ENCODE measurements around the gene EDC3. TPM values are rescaled to one million over a fixed set of nuclear protein-coding genes. Genes with fewer than 3 reads are reported as not detected.
"Not testable (repeated sequence)": the region's sequence is repeated elsewhere in the genome, so short reads cannot be mapped to it uniquely, and the experiment has no call there.

Gene EDC3
- total RNA-seq, 2 donors from 2014 or later, result 50.6 to 52.3 TPM

GRCh38 chr15:74683758-74684157 lies 12.1 kb downstream of the EDC3 start:
- peaks cover 3 to 6% of the 10 kb centered on the region in 2 donors for H3K9me3 Mint-ChIP-seq
- H3K36me3 Mint-ChIP-seq (ENCODE audit: insufficient read depth in 2 of 2), result peaks cover 9 to 20% of the 10 kb centered on the region in 2 donors
- H3K4me1 Mint-ChIP-seq (ENCODE audit: low read depth), result peaks cover 14% of the 10 kb centered on the region
- peak overlapping the region; percentile 73 for H3K27ac Mint-ChIP-seq
- ATAC-seq (replicated peaks in 1 of 2) (peak; percentile 56 to 59), DNase-seq (no peak)
- no peak overlapping the region for H3K4me3 Mint-ChIP-seq
- no peaks in the 10 kb centered on the region for H3K27me3 Mint-ChIP-seq (ENCODE audit: low read depth)

GRCh38 chr15:74682954-74683353 lies 12.9 kb downstream of the EDC3 start:
- peak; percentile 84 to 90 for ATAC-seq (replicated peaks in 1 of 2)
- H3K4me1 Mint-ChIP-seq (ENCODE audit: low read depth), result peaks cover 17% of the 10 kb centered on the region
- H3K4me3 Mint-ChIP-seq, result peak overlapping the region; percentile 57 to 62
- H3K36me3 Mint-ChIP-seq (ENCODE audit: insufficient read depth in 2 of 2), result peaks cover 9 to 20% of the 10 kb centered on the region in 2 donors
- peak overlapping the region; percentile 80 for H3K27ac Mint-ChIP-seq
- H3K9me3 Mint-ChIP-seq, result peaks cover 3 to 6% of the 10 kb centered on the region in 2 donors
- no peaks in the 10 kb centered on the region for H3K27me3 Mint-ChIP-seq (ENCODE audit: low read depth)
- peak; percentile 2 to 6 for DNase-seq

- Mint-ChIP-seq H3K4me3 (no peak overlapping the region), H3K27me3 (ENCODE audit: low read depth) (no peaks in the 10 kb centered on the region), H3K36me3 (ENCODE audit: insufficient read depth in 2 of 2) (peaks cover 9 to 18% of the 10 kb centered on the region in 2 donors), H3K4me1 (ENCODE audit: low read depth) (peaks cover 25% of the 10 kb centered on the region), H3K9me3 (peaks cover 3 to 6% of the 10 kb centered on the region in 2 donors), H3K27ac (no peak overlapping the region)
- ATAC-seq (replicated peaks in 1 of 2) (no peak), DNase-seq (no peak)
Measured at GRCh38 chr15:74680456-74680855, 15.4 kb downstream of the EDC3 start.

GRCh38 chr15:74676801-74677200 lies 19.0 kb downstream of the EDC3 start:
- H3K27ac Mint-ChIP-seq, result no peak overlapping the region
- no peaks in the 10 kb centered on the region for H3K9me3 Mint-ChIP-seq
- peaks cover 4 to 8% of the 10 kb centered on the region in 2 donors for H3K36me3 Mint-ChIP-seq (ENCODE audit: insufficient read depth in 2 of 2)
- ATAC-seq (replicated peaks in 1 of 2) (no peak), DNase-seq (no peak)
- H3K4me3 Mint-ChIP-seq, result no peak overlapping the region
- H3K27me3 Mint-ChIP-seq (ENCODE audit: low read depth), result no peaks in the 10 kb centered on the region
- H3K4me1 Mint-ChIP-seq (ENCODE audit: low read depth), result peaks cover 11% of the 10 kb centered on the region

- DNase-seq, result no peak
- H3K4me3 Mint-ChIP-seq, result no peak overlapping the region
- H3K4me1 Mint-ChIP-seq (ENCODE audit: low read depth), result peaks cover 11% of the 10 kb centered on the region
- H3K27me3 Mint-ChIP-seq (ENCODE audit: low read depth), result no peaks in the 10 kb centered on the region
- no peak overlapping the region for H3K27ac Mint-ChIP-seq
- peaks cover 4 to 7% of the 10 kb centered on the region in 2 donors for H3K36me3 Mint-ChIP-seq (ENCODE audit: insufficient read depth in 2 of 2)
- H3K9me3 Mint-ChIP-seq, result no peaks in the 10 kb centered on the region
- ATAC-seq (replicated peaks in 1 of 2), result no peak
Measured at GRCh38 chr15:74674161-74674560, 21.7 kb downstream of the EDC3 start.

- ATAC-seq (replicated peaks in 1 of 2) (no peak), DNase-seq (no peak)
- H3K36me3 Mint-ChIP-seq (ENCODE audit: insufficient read depth in 2 of 2), result peaks cover 4 to 14% of the 10 kb centered on the region in 2 donors
- H3K4me3 Mint-ChIP-seq, result no peak overlapping the region
- no peaks in the 10 kb centered on the region for H3K9me3 Mint-ChIP-seq
- no peaks in the 10 kb centered on the region for H3K27me3 Mint-ChIP-seq (ENCODE audit: low read depth)
- H3K27ac Mint-ChIP-seq, result no peak overlapping the region
- peaks cover 19% of the 10 kb centered on the region for H3K4me1 Mint-ChIP-seq (ENCODE audit: low read depth)
Measured at GRCh38 chr15:74669627-74670026, 26.2 kb downstream of the EDC3 start.

GRCh38 chr15:74667975-74668374 lies 27.8 kb downstream of the EDC3 start:
- Mint-ChIP-seq H3K9me3 (no peaks in the 10 kb centered on the region), H3K27me3 (ENCODE audit: low read depth) (no peaks in the 10 kb centered on the region), H3K4me1 (ENCODE audit: low read depth) (peaks cover 30% of the 10 kb centered on the region), H3K4me3 (no peak overlapping the region), H3K27ac (no peak overlapping the region), H3K36me3 (ENCODE audit: insufficient read depth in 2 of 2) (peaks cover under 1 to 10% of the 10 kb centered on the region in 2 donors)
- ATAC-seq (replicated peaks in 1 of 2) (no peak), DNase-seq (no peak)

GRCh38 chr15:74664670-74665069 lies 31.2 kb downstream of the EDC3 start:
- ATAC-seq (replicated peaks in 1 of 2) (no peak), DNase-seq (no peak)
- Mint-ChIP-seq H3K4me1 (ENCODE audit: low read depth) (peaks cover 30% of the 10 kb centered on the region), H3K4me3 (no peak overlapping the region), H3K9me3 (no peaks in the 10 kb centered on the region), H3K27me3 (ENCODE audit: low read depth) (no peaks in the 10 kb centered on the region), H3K27ac (no peak overlapping the region), H3K36me3 (ENCODE audit: insufficient read depth in 2 of 2) (peaks cover 0 to 7% of the 10 kb centered on the region in 2 donors)

- peaks cover 30% of the 10 kb centered on the region for H3K4me1 Mint-ChIP-seq (ENCODE audit: low read depth)
- no peak for DNase-seq
- H3K4me3 Mint-ChIP-seq, result no peak overlapping the region
- no peak overlapping the region for H3K27ac Mint-ChIP-seq
- ATAC-seq (replicated peaks in 1 of 2), result no peak
- peaks cover 0 to 7% of the 10 kb centered on the region in 2 donors for H3K36me3 Mint-ChIP-seq (ENCODE audit: insufficient read depth in 2 of 2)
- no peaks in the 10 kb centered on the region for H3K27me3 Mint-ChIP-seq (ENCODE audit: low read depth)
- no peaks in the 10 kb centered on the region for H3K9me3 Mint-ChIP-seq
Measured at GRCh38 chr15:74664028-74664616, 31.7 kb downstream of the EDC3 start.

- Mint-ChIP-seq H3K27me3 (ENCODE audit: low read depth) (no peaks in the 10 kb centered on the region), H3K27ac (no peak overlapping the region), H3K4me3 (no peak overlapping the region)
Measured at GRCh38 chr15:74663303-74664027, 32.4 kb downstream of the EDC3 start.

GRCh38 chr15:74662064-74662860 lies 33.6 kb downstream of the EDC3 start:
- Mint-ChIP-seq H3K9me3 (no peaks in the 10 kb centered on the region), H3K4me1 (ENCODE audit: low read depth) (peaks cover 40% of the 10 kb centered on the region), H3K4me3 (no peak overlapping the region), H3K36me3 (ENCODE audit: insufficient read depth in 2 of 2) (peaks cover 0 to 2% of the 10 kb centered on the region in 2 donors), H3K27me3 (ENCODE audit: low read depth) (no peaks in the 10 kb centered on the region), H3K27ac (no peak overlapping the region)
- DNase-seq (no peak), ATAC-seq (replicated peaks in 1 of 2) (no peak)

More at GRCh38 chr15:74663303-74664027, 32.4 kb downstream of the EDC3 start:
- H3K36me3 Mint-ChIP-seq (ENCODE audit: insufficient read depth in 2 of 2), result peaks cover 0 to 6% of the 10 kb centered on the region in 2 donors
- H3K4me1 Mint-ChIP-seq (ENCODE audit: low read depth), result peaks cover 30% of the 10 kb centered on the region
- no peak for DNase-seq
- no peak for ATAC-seq (replicated peaks in 1 of 2)
- no peaks in the 10 kb centered on the region for H3K9me3 Mint-ChIP-seq

- not testable (repeated sequence) for H3K27ac Mint-ChIP-seq; H3K9me3 Mint-ChIP-seq; ATAC-seq (replicated peaks in 1 of 2); DNase-seq; H3K27me3 Mint-ChIP-seq (ENCODE audit: low read depth); H3K36me3 Mint-ChIP-seq (ENCODE audit: insufficient read depth in 2 of 2); H3K4me3 Mint-ChIP-seq
- H3K4me1 Mint-ChIP-seq (ENCODE audit: low read depth), result peaks cover 44% of the 10 kb centered on the region
Measured at GRCh38 chr15:74661280-74661679, 34.5 kb downstream of the EDC3 start.

- ATAC-seq (replicated peaks in 1 of 2), result peak; percentile 20 to 52
- Mint-ChIP-seq H3K27ac (no peak overlapping the region), H3K36me3 (ENCODE audit: insufficient read depth in 2 of 2) (no peaks in the 10 kb centered on the region), H3K4me3 (no peak overlapping the region), H3K4me1 (ENCODE audit: low read depth) (peaks cover 43% of the 10 kb centered on the region), H3K27me3 (ENCODE audit: low read depth) (no peaks in the 10 kb centered on the region), H3K9me3 (no peaks in the 10 kb centered on the region)
- DNase-seq, result peak in 1 of 2 donors; percentile 17
Measured at GRCh38 chr15:74657846-74658245, 38.0 kb downstream of the EDC3 start.
